Thoracic aorta (tissue), 2 donors: ENCODE measurements around the gene INSYN2B. TPM values are rescaled to one million over a fixed set of nuclear protein-coding genes. Genes with fewer than 3 reads are reported as not detected.

ENCODE experiments used
- ATAC-seq: fragments of 150-250 bp; one replicate; pipeline ENCODE4 v1.8.0; 2017; ENCODE audit warnings: low read depth; ENCODE audit not compliant: insufficient number of reproducible peaks, low FRiP score
- DNase-seq: peaks from one replicate; pipeline ENCODE4 v3.0.0-alpha.2; 2020; ENCODE audit warnings: low spot score
- H3K27ac ChIP-seq, 2 donors: fragments of 200-600 bp; sonication (generic); 1 replicate in 1 of 2; 2 replicates in 1 of 2; pipeline ENCODE4 v1.5.1; 2016; ENCODE audit warnings: mild to moderate bottlenecking in 2 of 2, moderate library complexity in 2 of 2
- H3K27me3 ChIP-seq: fragments of 200-600 bp; sonication (generic); replicated peaks from 2 replicates; pipeline ENCODE4 v1.6.0; 2016; ENCODE audit warnings: mild to moderate bottlenecking; ENCODE audit not compliant: insufficient read depth
- H3K36me3 ChIP-seq: fragments of 200-600 bp; sonication (generic); one replicate; pipeline ENCODE4 v1.5.1; 2016
- H3K4me1 ChIP-seq, 2 donors: fragments of 200-600 bp; sonication (generic); 1 replicate in 1 of 2; 2 replicates in 1 of 2; pipeline versions ENCODE4 v1.5.1 to v1.6.0; 2016; ENCODE audit warnings: low read depth in 2 of 2, mild to moderate bottlenecking in 1 of 2; ENCODE audit not compliant: control insufficient read depth in 1 of 2
- H3K4me3 ChIP-seq: fragments of 200-600 bp; sonication (generic); 2 replicates; pipeline ENCODE4 v1.5.1; 2016; ENCODE audit warnings: mild to moderate bottlenecking
- H3K9me3 ChIP-seq: fragments of 200-600 bp; sonication (generic); 2 replicates; pipeline ENCODE4 v1.5.1; 2016
- total RNA-seq, 2 donors: library from RNA; depleted of rRNA; stranded (reverse); fragments of >200 nt; gene quantifications; one replicate each; pipeline versions ENCODE4 v1.1.0 to v1.2.3, GENCODE V29; 2016
- TF ChIP-seq, protein P1 (sequence below): fragments of 200-600 bp; sonication (generic); IDR thresholded peaks from one replicate; pipeline ENCODE4 v1.5.1; 2019; ENCODE audit warnings: antibody characterized with exemption

The INSYN2B gene
- total RNA-seq, 2 donors from 2014 or later: 1.1 TPM; not detected in 1

- TF ChIP-seq, protein P1, sequence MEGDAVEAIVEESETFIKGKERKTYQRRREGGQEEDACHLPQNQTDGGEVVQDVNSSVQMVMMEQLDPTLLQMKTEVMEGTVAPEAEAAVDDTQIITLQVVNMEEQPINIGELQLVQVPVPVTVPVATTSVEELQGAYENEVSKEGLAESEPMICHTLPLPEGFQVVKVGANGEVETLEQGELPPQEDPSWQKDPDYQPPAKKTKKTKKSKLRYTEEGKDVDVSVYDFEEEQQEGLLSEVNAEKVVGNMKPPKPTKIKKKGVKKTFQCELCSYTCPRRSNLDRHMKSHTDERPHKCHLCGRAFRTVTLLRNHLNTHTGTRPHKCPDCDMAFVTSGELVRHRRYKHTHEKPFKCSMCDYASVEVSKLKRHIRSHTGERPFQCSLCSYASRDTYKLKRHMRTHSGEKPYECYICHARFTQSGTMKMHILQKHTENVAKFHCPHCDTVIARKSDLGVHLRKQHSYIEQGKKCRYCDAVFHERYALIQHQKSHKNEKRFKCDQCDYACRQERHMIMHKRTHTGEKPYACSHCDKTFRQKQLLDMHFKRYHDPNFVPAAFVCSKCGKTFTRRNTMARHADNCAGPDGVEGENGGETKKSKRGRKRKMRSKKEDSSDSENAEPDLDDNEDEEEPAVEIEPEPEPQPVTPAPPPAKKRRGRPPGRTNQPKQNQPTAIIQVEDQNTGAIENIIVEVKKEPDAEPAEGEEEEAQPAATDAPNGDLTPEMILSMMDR: no peak
- Histone ChIP-seq H3K27me3 (no peaks in the 10 kb centered on the region), H3K27ac (no peak overlapping the region), H3K4me1 (no peaks in the 10 kb centered on the region), H3K4me3 (no peak overlapping the region), H3K9me3 (no peaks in the 10 kb centered on the region), H3K36me3 (no peaks in the 10 kb centered on the region)
- ATAC-seq (no peak), DNase-seq (no peak)
These were observed 1.6 kb downstream of the INSYN2B start for GRCh38 chr5:169978714-169979113.

GRCh38 chr5:169974121-169974770 is 6.0 kb downstream of the INSYN2B start:
- Histone ChIP-seq H3K4me3 (no peak overlapping the region), H3K27ac (no peak overlapping the region), H3K9me3 (no peaks in the 10 kb centered on the region), H3K27me3 (no peaks in the 10 kb centered on the region), H3K36me3 (no peaks in the 10 kb centered on the region), H3K4me1 (no peaks in the 10 kb centered on the region)
- ATAC-seq (no peak), DNase-seq (no peak)
- TF ChIP-seq, protein P1: no peak

GRCh38 chr5:169973056-169973455 is 7.2 kb downstream of the INSYN2B start:
- H3K36me3 ChIP-seq: no peaks in the 10 kb centered on the region
- no peak overlapping the region for H3K27ac ChIP-seq
- H3K27me3 ChIP-seq: no peaks in the 10 kb centered on the region
- H3K4me3 ChIP-seq: no peak overlapping the region
- ATAC-seq (no peak), DNase-seq (no peak)
- no peaks in the 10 kb centered on the region for H3K4me1 ChIP-seq
- no peaks in the 10 kb centered on the region for H3K9me3 ChIP-seq
- TF ChIP-seq, protein P1: no peak

- Histone ChIP-seq H3K4me1 (no peaks in the 10 kb centered on the region), H3K36me3 (no peaks in the 10 kb centered on the region), H3K27ac (no peak overlapping the region), H3K4me3 (no peak overlapping the region), H3K27me3 (no peaks in the 10 kb centered on the region), H3K9me3 (no peaks in the 10 kb centered on the region)
- TF ChIP-seq, protein P1: no peak
- DNase-seq (no peak), ATAC-seq (no peak)
These were observed 8.5 kb downstream of the INSYN2B start for GRCh38 chr5:169971780-169972179.

GRCh38 chr5:169970911-169971765 is 9.2 kb downstream of the INSYN2B start:
- no peaks in the 10 kb centered on the region for H3K36me3 ChIP-seq
- no peak overlapping the region for H3K27ac ChIP-seq
- no peaks in the 10 kb centered on the region for H3K9me3 ChIP-seq
- no peaks in the 10 kb centered on the region for H3K4me1 ChIP-seq
- TF ChIP-seq, protein P1: no peak
- DNase-seq (no peak), ATAC-seq (no peak)
- H3K4me3 ChIP-seq: no peak overlapping the region
- H3K27me3 ChIP-seq: no peaks in the 10 kb centered on the region
